ENCODE measurements around the gene MRPS23. TPM values are rescaled to one million over a fixed set of nuclear protein-coding genes. Genes with fewer than 3 reads are reported as not detected.

Gene MRPS23
- total and polyA plus RNA-seq, 2 of the 13 experiments (the other 11 are each of a cell fraction or from before 2014, with no cell fraction given) = 63.2 to 181 TPM

GRCh38 chr17:57838453-57838852, 11.4 kb downstream of the MRPS23 start (continued):
- TF ChIP-seq GMEB2 (CRISPR knock-in tag; IDR thresholded peaks at IDR 0.05; ENCODE audit: low read depth) = no peak
- no peak for TF ChIP-seq NFIB (CRISPR knock-in tag; IDR thresholded peaks at IDR 0.05; ENCODE audit: borderline replicate concordance)
- no peak for TF ChIP-seq AKAP8 (CRISPR knock-in tag; IDR thresholded peaks at IDR 0.05)
- no peak for TF ChIP-seq MTERF4 (CRISPR knock-in tag; IDR thresholded peaks at IDR 0.05)
- TF ChIP-seq TIGD3 (CRISPR knock-in tag; IDR thresholded peaks at IDR 0.05; ENCODE audit: borderline replicate concordance) = no peak
- no peak for TF ChIP-seq ZNF784 (CRISPR knock-in tag; IDR thresholded peaks at IDR 0.05; ENCODE audit: borderline replicate concordance)
- TF ChIP-seq SMARCE1 (IDR thresholded peaks at IDR 0.05; ENCODE audit: borderline replicate concordance) = no peak
- no peak for TF ChIP-seq PREB (CRISPR knock-in tag; IDR thresholded peaks at IDR 0.05)
- TF ChIP-seq MLXIP (CRISPR knock-in tag; IDR thresholded peaks at IDR 0.05; ENCODE audit: borderline replicate concordance) = no peak
- TF ChIP-seq GATAD2A (CRISPR knock-in tag; IDR thresholded peaks at IDR 0.05) = peak; percentile 99
- peak; percentile 27; the same call in 1 of the 2 replicates for TF ChIP-seq HBP1 (CRISPR knock-in tag; IDR thresholded peaks at IDR 0.05; ENCODE audit: low read depth)
- TF ChIP-seq SP140L (CRISPR knock-in tag; IDR thresholded peaks at IDR 0.05; ENCODE audit: borderline replicate concordance) = peak; percentile 79; the same call in 1 of the 2 replicates
- no peak for TF ChIP-seq HMGA1 (CRISPR knock-in tag; conservative IDR thresholded peaks at IDR 0.05)
- TF ChIP-seq E2F1 (CRISPR knock-in tag; IDR thresholded peaks at IDR 0.05) = no peak
- TF ChIP-seq PCBP2 (optimal IDR thresholded peaks at IDR 0.05; ENCODE audit: low read depth, low read length, poor library complexity, severe bottlenecking) = no peak
- TF ChIP-seq MXD4 (CRISPR knock-in tag; IDR thresholded peaks at IDR 0.05) = peak; percentile 86; the same call in 1 of the 2 replicates
- no peak for TF ChIP-seq HMG20B (CRISPR knock-in tag; conservative IDR thresholded peaks at IDR 0.05)

Data from HepG2 (cell line).